ENCODE results near the gene TMTC1. TPM values are rescaled to one million over a fixed set of nuclear protein-coding genes. Genes with fewer than 3 reads are reported as not detected.

The TMTC1 gene
- polyA plus RNA-seq, 1 of the 3 experiments (the other 2 are of a cell fraction), result 0.13 TPM

GRCh38 chr12:29773076-29773475, 10.7 kb downstream of the TMTC1 start:
- ChIA-PET POLR2A (no interaction called here), CTCF (no interaction called here)
- Histone ChIP-seq H3K4me1 (ENCODE audit: control insufficient read depth in 1 of 2, insufficient read depth in 2 of 2, low read depth in 1 of 2, low read length in 1 of 2) (no peaks in the 10 kb centered on the region), H3K36me3 (replicated peaks in 1 of 2; ENCODE audit: control insufficient read depth in 1 of 2, insufficient read depth in 2 of 2, low read length in 1 of 2) (no peaks in the 10 kb centered on the region), H3K4me2 (no peak overlapping the region), H4K20me1 (ENCODE audit: insufficient read depth) (no peaks in the 10 kb centered on the region), H3K9me2 (no peaks in the 10 kb centered on the region), H3K27me3 (ENCODE audit: insufficient read depth) (no peaks in the 10 kb centered on the region), H3K4me3 (ENCODE audit: low read depth in 2 of 2, low read length in 1 of 2) (no peak overlapping the region), H3K9ac (no peak overlapping the region), H3K79me2 (ENCODE audit: insufficient read depth) (no peaks in the 10 kb centered on the region), H2AFZ (ENCODE audit: low read depth) (no peak overlapping the region), H3K27ac (ENCODE audit: low read depth in 2 of 2, low read length in 1 of 2) (no peak overlapping the region), H3F3A (replicated peaks; ENCODE audit: insufficient read depth) (no peaks in the 10 kb centered on the region), H3K9me3 (no peaks in the 10 kb centered on the region)
- DNase-seq, result no peak
- WGBS (ENCODE audit: low lambda C conversion rate), result 21% methylated on average over 2 of the region's 2 CpGs
- TF ChIP-seq FOXJ3 (CRISPR knock-in tag; IDR thresholded peaks at IDR 0.05), result no peak
- TF ChIP-seq RFX5 (IDR thresholded peaks at IDR 0.05; ENCODE audit: low read length), result no peak
- TF ChIP-seq RXRA (IDR thresholded peaks at IDR 0.05; ENCODE audit: borderline replicate concordance, low read depth), result no peak
- no peak for TF ChIP-seq SIN3A (IDR thresholded peaks at IDR 0.05; ENCODE audit: borderline replicate concordance, low read depth, low read length)
- no peak for TF ChIP-seq POLR2AphosphoS5 (IDR thresholded peaks at IDR 0.05; ENCODE audit: low read depth, low read length)
- no peak for TF ChIP-seq FOSL2 (IDR thresholded peaks at IDR 0.05; ENCODE audit: borderline replicate concordance, low read depth)
- TF ChIP-seq ZBTB33 (IDR thresholded peaks at IDR 0.05; ENCODE audit: borderline replicate concordance, low read depth), result no peak
- TF ChIP-seq SMC3 (IDR thresholded peaks at IDR 0.05; ENCODE audit: low read depth, low read length), result no peak
- no peak for TF ChIP-seq EP300 (IDR thresholded peaks at IDR 0.05; ENCODE audit: borderline replicate concordance in 1 of 2, low read depth in 1 of 2, low read length in 1 of 2)
- no peak for TF ChIP-seq NFIC (IDR thresholded peaks at IDR 0.05; ENCODE audit: borderline replicate concordance)
- TF ChIP-seq GATA2 (CRISPR knock-in tag; IDR thresholded peaks at IDR 0.05), result no peak

DNA sequence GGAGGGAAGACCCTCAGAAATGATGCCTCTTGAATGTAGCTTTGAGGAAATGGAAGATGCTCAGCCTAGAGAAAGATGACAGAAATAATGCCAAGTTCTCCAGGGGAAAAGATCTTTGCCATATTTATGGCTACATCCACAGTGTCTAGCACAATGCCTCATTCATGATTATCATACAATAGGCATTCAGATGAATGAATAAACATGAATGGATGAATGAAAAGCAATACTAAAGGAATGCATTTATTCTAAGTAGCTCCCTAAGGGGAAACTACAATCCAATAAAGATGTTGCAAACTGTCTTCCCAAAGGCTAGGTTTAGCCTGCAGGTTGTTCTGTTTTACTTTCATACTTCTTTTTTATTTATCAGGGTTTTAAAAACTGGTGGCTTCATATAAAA, 12.0 kb downstream of the TMTC1 start:
- no peaks in the 10 kb centered on the region for H3K79me2 ChIP-seq (ENCODE audit: insufficient read depth)
- no peaks in the 10 kb centered on the region for H3K9me2 ChIP-seq
- H3K27ac ChIP-seq (ENCODE audit: low read depth in 2 of 2, low read length in 1 of 2), result no peak overlapping the region
- no peak for DNase-seq
- no peak overlapping the region for H3K9ac ChIP-seq
- H3K27me3 ChIP-seq (ENCODE audit: insufficient read depth), result no peaks in the 10 kb centered on the region
- H3F3A ChIP-seq (replicated peaks; ENCODE audit: insufficient read depth), result no peaks in the 10 kb centered on the region
- CTCF ChIA-PET, result no interaction called here
- no peak overlapping the region for H3K4me3 ChIP-seq (ENCODE audit: low read depth in 2 of 2, low read length in 1 of 2)
- POLR2A ChIA-PET, result no interaction called here
- no peak overlapping the region for H3K4me2 ChIP-seq
- no peaks in the 10 kb centered on the region for H4K20me1 ChIP-seq (ENCODE audit: insufficient read depth)
- H3K9me3 ChIP-seq, result no peaks in the 10 kb centered on the region
- H3K36me3 ChIP-seq (replicated peaks in 1 of 2; ENCODE audit: control insufficient read depth in 1 of 2, insufficient read depth in 2 of 2, low read length in 1 of 2), result no peaks in the 10 kb centered on the region
- TF ChIP-seq EP300 (IDR thresholded peaks at IDR 0.05; ENCODE audit: borderline replicate concordance in 1 of 2, low read depth in 1 of 2, low read length in 1 of 2) (no peak), MEF2A (IDR thresholded peaks at IDR 0.05; ENCODE audit: borderline replicate concordance, low read depth) (no peak), RFX5 (IDR thresholded peaks at IDR 0.05; ENCODE audit: low read length) (no peak), RAD21 (IDR thresholded peaks at IDR 0.05; ENCODE audit: low read length) (no peak), RXRA (IDR thresholded peaks at IDR 0.05; ENCODE audit: borderline replicate concordance, low read depth) (no peak), FOXJ3 (CRISPR knock-in tag; IDR thresholded peaks at IDR 0.05) (no peak)
- TF ChIP-seq, protein P1, sequence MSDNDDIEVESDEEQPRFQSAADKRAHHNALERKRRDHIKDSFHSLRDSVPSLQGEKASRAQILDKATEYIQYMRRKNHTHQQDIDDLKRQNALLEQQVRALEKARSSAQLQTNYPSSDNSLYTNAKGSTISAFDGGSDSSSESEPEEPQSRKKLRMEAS (IDR thresholded peaks at IDR 0.05; ENCODE audit: low read depth), result no peak
- TF ChIP-seq, protein P2, sequence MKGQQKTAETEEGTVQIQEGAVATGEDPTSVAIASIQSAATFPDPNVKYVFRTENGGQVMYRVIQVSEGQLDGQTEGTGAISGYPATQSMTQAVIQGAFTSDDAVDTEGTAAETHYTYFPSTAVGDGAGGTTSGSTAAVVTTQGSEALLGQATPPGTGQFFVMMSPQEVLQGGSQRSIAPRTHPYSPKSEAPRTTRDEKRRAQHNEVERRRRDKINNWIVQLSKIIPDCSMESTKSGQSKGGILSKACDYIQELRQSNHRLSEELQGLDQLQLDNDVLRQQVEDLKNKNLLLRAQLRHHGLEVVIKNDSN (IDR thresholded peaks at IDR 0.05; ENCODE audit: borderline replicate concordance, low read depth), result no peak
- no peaks in the 10 kb centered on the region for H3K4me1 ChIP-seq (ENCODE audit: control insufficient read depth in 1 of 2, insufficient read depth in 2 of 2, low read depth in 1 of 2, low read length in 1 of 2)
- H2AFZ ChIP-seq (ENCODE audit: low read depth), result no peak overlapping the region
